ENCODE results near the gene ARHGAP6. TPM values are rescaled to one million over a fixed set of nuclear protein-coding genes. Genes with fewer than 3 reads are reported as not detected.
"Not testable (repeated sequence)": the region's sequence is repeated elsewhere in the genome, so short reads cannot be mapped to it uniquely, and the experiment has no call there.

The ARHGAP6 gene
- polyA plus RNA-seq, 3 donors: 0.31 to 1.1 (median 0.40) TPM

DNA sequence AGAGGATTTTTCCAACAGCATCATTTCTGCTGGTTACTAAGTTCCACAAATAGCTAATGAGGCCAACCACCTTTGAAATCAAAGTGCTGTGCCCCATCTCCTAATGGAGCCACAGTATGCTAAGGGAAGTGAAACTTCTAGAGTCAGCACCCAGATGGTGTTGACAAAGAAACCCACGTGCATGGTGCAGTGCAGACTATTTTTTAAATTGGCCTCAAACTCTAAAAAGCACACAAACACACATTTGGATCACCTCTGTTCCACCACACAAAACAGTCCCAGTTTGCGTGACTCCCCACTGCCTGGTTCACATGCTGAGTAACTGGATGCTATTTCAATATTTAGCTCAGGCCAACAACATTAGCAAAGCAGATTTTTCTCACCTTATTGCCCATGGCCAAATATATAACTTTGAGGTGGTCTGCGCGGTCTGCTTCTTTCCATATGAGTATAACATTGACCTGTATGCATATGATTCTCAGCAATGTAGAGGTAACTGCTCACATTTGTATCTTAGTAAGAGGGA lies 302.6 kb downstream of the ARHGAP6 start:
- no peak overlapping the region for H3K4me2 ChIP-seq (replicated peaks; ENCODE audit: extremely low read depth, low read length, poor library complexity, severe bottlenecking)
- peaks cover 8 to 10% of the 10 kb centered on the region in 2 donors for H3K4me1 ChIP-seq (ENCODE audit: control insufficient read depth in 1 of 2, insufficient read depth in 2 of 2, low read length in 2 of 2)
- peaks cover 0 to 8% (median 4%) of the 10 kb centered on the region in 7 donors for H3K9me3 Mint-ChIP-seq
- TF ChIP-seq, protein P1, sequence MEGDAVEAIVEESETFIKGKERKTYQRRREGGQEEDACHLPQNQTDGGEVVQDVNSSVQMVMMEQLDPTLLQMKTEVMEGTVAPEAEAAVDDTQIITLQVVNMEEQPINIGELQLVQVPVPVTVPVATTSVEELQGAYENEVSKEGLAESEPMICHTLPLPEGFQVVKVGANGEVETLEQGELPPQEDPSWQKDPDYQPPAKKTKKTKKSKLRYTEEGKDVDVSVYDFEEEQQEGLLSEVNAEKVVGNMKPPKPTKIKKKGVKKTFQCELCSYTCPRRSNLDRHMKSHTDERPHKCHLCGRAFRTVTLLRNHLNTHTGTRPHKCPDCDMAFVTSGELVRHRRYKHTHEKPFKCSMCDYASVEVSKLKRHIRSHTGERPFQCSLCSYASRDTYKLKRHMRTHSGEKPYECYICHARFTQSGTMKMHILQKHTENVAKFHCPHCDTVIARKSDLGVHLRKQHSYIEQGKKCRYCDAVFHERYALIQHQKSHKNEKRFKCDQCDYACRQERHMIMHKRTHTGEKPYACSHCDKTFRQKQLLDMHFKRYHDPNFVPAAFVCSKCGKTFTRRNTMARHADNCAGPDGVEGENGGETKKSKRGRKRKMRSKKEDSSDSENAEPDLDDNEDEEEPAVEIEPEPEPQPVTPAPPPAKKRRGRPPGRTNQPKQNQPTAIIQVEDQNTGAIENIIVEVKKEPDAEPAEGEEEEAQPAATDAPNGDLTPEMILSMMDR (IDR thresholded peaks at IDR 0.05): no peak
- H3K4me1 Mint-ChIP-seq: peaks cover 16% of the 10 kb centered on the region
- H3K36me3 ChIP-seq (replicated peaks in 1 of 2; ENCODE audit: control insufficient read depth in 1 of 2, insufficient read depth in 2 of 2, low read length in 2 of 2): no peaks in the 10 kb centered on the region
- peak overlapping the region; percentile 53 to 87 (median 80) for H3K27ac Mint-ChIP-seq
- H2AFZ ChIP-seq (ENCODE audit: insufficient read depth, low read depth, low read length, poor library complexity, severe bottlenecking): no peak overlapping the region
- H4K20me1 ChIP-seq (ENCODE audit: insufficient read depth, low read length): no peaks in the 10 kb centered on the region
- no peak overlapping the region for H3K9ac ChIP-seq (ENCODE audit: insufficient read depth, low read length, poor library complexity, severe bottlenecking)
- no CpG with 5 or more reads among the region's 4 CpGs for WGBS (ENCODE audit: insufficient coverage)
- no peak overlapping the region for H3K4me3 Mint-ChIP-seq
- no peaks in the 10 kb centered on the region for H3K36me3 Mint-ChIP-seq
- peak; percentile 54 to 64 (median 63) for DNase-seq
- peaks cover 0 to 1% (median 0%) of the 10 kb centered on the region in 3 donors for H3K27me3 Mint-ChIP-seq (ENCODE audit: low read depth in 3 of 3)
- intact Hi-C loops (cut with micrococcal nuclease): no loop called here
- H3K27ac ChIP-seq (ENCODE audit: low read depth in 1 of 2, low read length in 2 of 2): peak overlapping the region in 1 of 2 donors; percentile 58
- no peaks in the 10 kb centered on the region for H3K27me3 ChIP-seq (ENCODE audit: control insufficient read depth in 2 of 2, insufficient read depth in 2 of 2, low read length in 2 of 2)
- H3K9me3 ChIP-seq (replicated peaks in 1 of 2; ENCODE audit: control insufficient read depth in 1 of 2, insufficient read depth in 1 of 2, low read length in 2 of 2): no peaks in the 10 kb centered on the region
- no peaks in the 10 kb centered on the region for H3K79me2 ChIP-seq (ENCODE audit: insufficient read depth, low read length)
- H3K4me3 ChIP-seq (replicated peaks in 1 of 3; ENCODE audit: low read depth in 2 of 3, low read length in 3 of 3): no peak overlapping the region

DNA sequence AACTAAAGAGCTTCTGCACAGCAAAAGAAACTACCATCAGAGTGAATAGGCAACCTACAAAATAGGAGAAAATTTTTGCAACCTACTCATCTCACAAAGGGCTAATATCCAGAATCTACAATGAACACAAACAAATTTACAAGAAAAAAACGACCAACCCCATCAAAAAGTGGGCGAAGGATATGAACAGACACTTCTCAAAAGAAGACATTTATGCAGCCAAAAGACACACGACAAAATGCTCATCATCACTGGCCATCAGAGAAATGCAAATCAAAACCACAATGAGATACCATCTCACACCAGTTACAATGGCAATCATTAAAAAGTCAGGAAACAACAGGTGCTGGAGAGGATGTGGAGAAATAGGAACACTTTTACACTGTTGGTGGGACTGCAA lies 304.1 kb downstream of the ARHGAP6 start:
- no CpG with 5 or more reads among the region's 3 CpGs for WGBS (ENCODE audit: insufficient coverage)
- H3K27me3 Mint-ChIP-seq (ENCODE audit: low read depth in 3 of 3); H3K36me3 ChIP-seq (replicated peaks in 1 of 2; ENCODE audit: control insufficient read depth in 1 of 2, insufficient read depth in 2 of 2, low read length in 2 of 2); H3K9me3 ChIP-seq (replicated peaks in 1 of 2; ENCODE audit: control insufficient read depth in 1 of 2, insufficient read depth in 1 of 2, low read length in 2 of 2); H3K36me3 Mint-ChIP-seq; H3K9me3 Mint-ChIP-seq; DNase-seq; H3K4me3 ChIP-seq (replicated peaks in 1 of 3; ENCODE audit: low read depth in 2 of 3, low read length in 3 of 3); H3K79me2 ChIP-seq (ENCODE audit: insufficient read depth, low read length); H3K4me2 ChIP-seq (replicated peaks; ENCODE audit: extremely low read depth, low read length, poor library complexity, severe bottlenecking); H3K9ac ChIP-seq (ENCODE audit: insufficient read depth, low read length, poor library complexity, severe bottlenecking); H3K4me1 Mint-ChIP-seq; H3K27me3 ChIP-seq (ENCODE audit: control insufficient read depth in 2 of 2, insufficient read depth in 2 of 2, low read length in 2 of 2); intact Hi-C loops (cut with micrococcal nuclease); H3K27ac Mint-ChIP-seq; H2AFZ ChIP-seq (ENCODE audit: insufficient read depth, low read depth, low read length, poor library complexity, severe bottlenecking); H3K4me3 Mint-ChIP-seq; H4K20me1 ChIP-seq (ENCODE audit: insufficient read depth, low read length); H3K27ac ChIP-seq (ENCODE audit: low read depth in 1 of 2, low read length in 2 of 2): not testable (repeated sequence)
- H3K4me1 ChIP-seq (ENCODE audit: control insufficient read depth in 1 of 2, insufficient read depth in 2 of 2, low read length in 2 of 2): peaks cover 8 to 10% of the 10 kb centered on the region in 2 donors

DNA sequence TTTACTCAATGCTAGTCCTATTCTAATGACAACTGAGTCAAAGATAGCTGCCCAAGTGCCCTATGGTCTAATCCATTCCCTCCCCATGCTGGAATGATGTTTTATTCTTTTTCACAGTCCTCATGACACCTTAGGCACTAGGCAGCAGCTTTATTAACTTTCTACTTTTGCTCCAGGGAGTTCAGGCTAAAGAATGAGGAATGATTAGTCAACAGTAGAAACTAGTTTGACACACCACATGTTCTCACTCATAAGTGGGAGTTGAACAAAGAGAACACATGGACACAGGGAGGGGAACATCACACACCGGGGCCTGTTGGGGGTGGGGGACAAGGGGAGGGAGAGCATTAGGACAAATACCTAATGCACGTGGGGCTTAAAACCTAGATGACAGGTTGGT lies 309.8 kb downstream of the ARHGAP6 start:
- H3K27ac ChIP-seq (ENCODE audit: low read depth in 1 of 2, low read length in 2 of 2); intact Hi-C loops (cut with micrococcal nuclease); H3K79me2 ChIP-seq (ENCODE audit: insufficient read depth, low read length); H3K4me3 ChIP-seq (replicated peaks in 1 of 3; ENCODE audit: low read depth in 2 of 3, low read length in 3 of 3); H3K4me1 ChIP-seq (ENCODE audit: control insufficient read depth in 1 of 2, insufficient read depth in 2 of 2, low read length in 2 of 2); H4K20me1 ChIP-seq (ENCODE audit: insufficient read depth, low read length); H3K9me3 ChIP-seq (replicated peaks in 1 of 2; ENCODE audit: control insufficient read depth in 1 of 2, insufficient read depth in 1 of 2, low read length in 2 of 2); H3K4me3 Mint-ChIP-seq; H3K9ac ChIP-seq (ENCODE audit: insufficient read depth, low read length, poor library complexity, severe bottlenecking); H3K27ac Mint-ChIP-seq; H3K36me3 Mint-ChIP-seq; H3K9me3 Mint-ChIP-seq; H2AFZ ChIP-seq (ENCODE audit: insufficient read depth, low read depth, low read length, poor library complexity, severe bottlenecking); DNase-seq; H3K4me2 ChIP-seq (replicated peaks; ENCODE audit: extremely low read depth, low read length, poor library complexity, severe bottlenecking); H3K27me3 Mint-ChIP-seq (ENCODE audit: low read depth in 3 of 3); H3K27me3 ChIP-seq (ENCODE audit: control insufficient read depth in 2 of 2, insufficient read depth in 2 of 2, low read length in 2 of 2); H3K4me1 Mint-ChIP-seq; H3K36me3 ChIP-seq (replicated peaks in 1 of 2; ENCODE audit: control insufficient read depth in 1 of 2, insufficient read depth in 2 of 2, low read length in 2 of 2): not testable (repeated sequence)
- WGBS (ENCODE audit: insufficient coverage): no CpG with 5 or more reads among the region's 2 CpGs
